K562 (cell line): ENCODE results near the gene CHMP4B. TPM values are rescaled to one million over a fixed set of nuclear protein-coding genes. Genes with fewer than 3 reads are reported as not detected.

Source experiments
- ATAC-seq: fragments of 200-7000 bp; cut with Tn5 transposase; 3 replicates; pipeline ENCODE4 v1.9.1; 2020; ENCODE audit warnings: moderate library complexity
- BruUV-seq: library from RNA; stranded (reverse); fragments of 400-500 nt; replicated peaks from 2 replicates; lab custom pipeline; 2021; lab: Mats Ljungman, UMichigan
- CTCF ChIA-PET: fragments of 300-600 bp; formaldehyde crosslinking; extraction: SDS; loops from one replicate; lab custom pipeline; 2021; ENCODE audit warnings: low intra/inter-chr PET ratio; lab: Yijun Ruan, JAX
- POLR2A ChIA-PET: fragments of 300-600, 350-650 bp; sonication (Branson Sonifier 250); formaldehyde crosslinking; extraction: SDS; loops from one replicate; lab custom pipeline; 2021; ENCODE audit warnings: antibody characterized with exemption, inconsistent platforms; lab: Yijun Ruan, JAX
- DNase-seq, 4 experiments: peaks; one replicate each; pipeline versions ENCODE4 v3.0.0 to v3.0.0-alpha.2; 2011 to 2018; ENCODE audit warnings: low spot score in 3 of 4, mixed read lengths in 3 of 4; ENCODE audit errors: extremely low read depth in 1 of 4
- FAIRE-seq: peaks from 2 replicates; lab custom pipeline; 2011; peaks lifted over from hg19 to GRCh38; lab: Jason Lieb, UNC
- H2AFZ ChIP-seq: 2 replicates; pipeline ENCODE4 v1.6.0; 2011; ENCODE audit warnings: low read depth, low read length, control low read depth, inconsistent platforms
- H3K27ac ChIP-seq: fragments of 200-600 bp; 3 replicates; pipeline ENCODE4 v1.8.0; 2011; ENCODE audit warnings: low read depth, mild to moderate bottlenecking, control low read depth, inconsistent platforms, low read length, moderate library complexity, mixed read lengths; ENCODE audit errors: extremely low read depth
- H3K27me3 ChIP-seq, 2 experiments: fragments of 300-600 bp in 1 of 2; 2 replicates in 1 of 2; 3 replicates in 1 of 2; pipeline versions ENCODE4 v1.6.0 to v1.8.0; 2011; ENCODE audit warnings: inconsistent platforms in 2 of 2, low read length in 2 of 2, mild to moderate bottlenecking in 1 of 2, mixed read lengths in 1 of 2, moderate library complexity in 1 of 2; ENCODE audit not compliant: control insufficient read depth in 2 of 2, insufficient read depth in 2 of 2
- H3K36me3 ChIP-seq: fragments of 300-600 bp; 3 replicates; pipeline ENCODE4 v1.8.0; 2011; ENCODE audit warnings: mild to moderate bottlenecking, low read length, inconsistent platforms; ENCODE audit not compliant: control insufficient read depth, insufficient read depth
- H3K4me1 ChIP-seq, 2 experiments: fragments of 200-600 bp in 1 of 2; replicated peaks in 1 of 2; 2 replicates in 1 of 2; 3 replicates in 1 of 2; pipeline versions ENCODE4 v1.5.1 to v1.8.0; 2011; ENCODE audit warnings: inconsistent platforms in 2 of 2, low read length in 2 of 2, mild to moderate bottlenecking in 1 of 2, mixed read lengths in 1 of 2, moderate library complexity in 1 of 2; ENCODE audit not compliant: control insufficient read depth in 2 of 2, insufficient read depth in 2 of 2
- H3K4me2 ChIP-seq: 2 replicates; pipeline ENCODE4 v1.6.1; 2011; ENCODE audit warnings: low read length, control low read depth, inconsistent platforms, mixed read lengths; ENCODE audit not compliant: insufficient read depth
- H3K4me3 ChIP-seq: fragments of 200-600 bp; sonication (generic), shearing (Covaris generic); 2 replicates; pipeline ENCODE4 v1.5.1; 2016; ENCODE audit warnings: control low read depth, inconsistent platforms
- H3K79me2 ChIP-seq: fragments of 200-600 bp; 3 replicates; pipeline ENCODE4 v1.8.0; 2011; ENCODE audit warnings: low read length, inconsistent platforms; ENCODE audit not compliant: control insufficient read depth, insufficient read depth
- H3K9ac ChIP-seq, 2 experiments: 2 replicates each; pipeline versions ENCODE4 v1.6.0 to v1.6.1; 2011; ENCODE audit warnings: low read depth in 2 of 2, low read length in 2 of 2, control low read depth in 1 of 2, inconsistent platforms in 1 of 2, mild to moderate bottlenecking in 1 of 2, mixed read lengths in 1 of 2; ENCODE audit not compliant: insufficient read depth in 1 of 2
- H3K9me1 ChIP-seq: one replicate; pipeline ENCODE4 v1.6.0; 2011; ENCODE audit warnings: inconsistent platforms, mild to moderate bottlenecking, low read length, moderate library complexity; ENCODE audit not compliant: control insufficient read depth, insufficient read depth
- H3K9me3 ChIP-seq: replicated peaks from 2 replicates; pipeline ENCODE4 v1.5.1; 2011; ENCODE audit warnings: low read depth, low read length, inconsistent platforms; ENCODE audit not compliant: control insufficient read depth, insufficient read depth
- H4K20me1 ChIP-seq: replicated peaks from 2 replicates; pipeline ENCODE4 v1.6.1; 2011; ENCODE audit warnings: low read length, inconsistent platforms, mixed read lengths; ENCODE audit not compliant: control insufficient read depth, insufficient read depth
- ARID3B ChIP-seq: fragments of 250-450 bp; sonication (Bioruptor Pico); IDR thresholded peaks from 2 replicates; pipeline ENCODE4 v1.4.0; 2020; ENCODE audit warnings: borderline replicate concordance
- CREB1 ChIP-seq, 2 experiments: sonication (generic) in 1 of 2; formaldehyde crosslinking in 1 of 2; IDR thresholded peaks; 2 replicates each; pipeline versions ENCODE4 v1.6.1 to v1.8.0; 2012 to 2022; ENCODE audit warnings: inconsistent platforms in 1 of 2, mild to moderate bottlenecking in 1 of 2, missing genetic modification reagents in 1 of 2, moderate library complexity in 1 of 2
- E4F1 ChIP-seq: fragments of 250-450 bp; sonication (Bioruptor Pico); IDR thresholded peaks from 2 replicates; pipeline ENCODE4 v1.5.0; 2021; ENCODE audit warnings: mild to moderate bottlenecking, borderline replicate concordance
- ZNF347 ChIP-seq: fragments of 450-650 bp; formaldehyde crosslinking; IDR thresholded peaks from 2 replicates; pipeline ENCODE4 v1.4.0; 2020; ENCODE audit warnings: low read depth, mild to moderate bottlenecking, moderate library complexity
- in situ Hi-C: fragments of 300-500 bp; cut with MboI; formaldehyde crosslinking; loops from 4 replicates; pipeline ENCODE4 v1.15.0; 2018; ENCODE audit warnings: inconsistent platforms, mixed read lengths
- intact Hi-C: fragments of 100-400 bp; cut with micrococcal nuclease; formaldehyde crosslinking; loops from 2 replicates; pipeline ENCODE4 v1.14.2; 2022
- polyA plus RNA-seq, 8 experiments: library from polyadenylated mRNA; depleted of rRNA in 4 of 8; stranded (reverse) in 5 of 8; unstranded in 3 of 8; fragments of >200 nt; fragmentation: Nextera tagmentation in 2 of 8; fragmentation: Illumina TruSeq in 1 of 8; extraction: Ambion mirVana in 2 of 8; extraction: Trizol in 1 of 8; gene quantifications; 2 replicates each; pipeline versions ENCODE4 v1.2.1 to v1.2.3, GENCODE V29; 2011 to 2014; ENCODE audit warnings: inconsistent platforms in 1 of 8, missing spikeins in 1 of 8
- total RNA-seq, 7 experiments: library from RNA; depleted of rRNA in 6 of 7; stranded (reverse); fragments of >200 nt in 6 of 7; fragmentation: Illumina TruSeq in 2 of 7; extraction: Trizol in 2 of 7; gene quantifications; 2 replicates each; pipeline versions ENCODE4 v1.2.1 to v1.2.3, GENCODE V29; 2011 to 2021; ENCODE audit warnings: low replicate concordance in 1 of 7

CHMP4B gene
- total and polyA plus RNA-seq, 9 of the 15 experiments (the other 6 are each of a cell fraction or from before 2014, with no cell fraction given), result 1.8 to 64.7 (median 31.8) TPM

- H3K4me2 ChIP-seq, result no peak overlapping the region
- no peak overlapping the region for H3K9ac ChIP-seq
- no peak overlapping the region for H3K27ac ChIP-seq
- DNase-seq (no peak), FAIRE-seq (no peak), ATAC-seq (no peak)
- ChIA-PET CTCF (no interaction called here), POLR2A (interaction anchor here (1.4 kb wide), 1 partner anchor 14 kb away, joined by 3 read pairs; no protein-coding TSS in a partner anchor)
- peaks cover 19 to 45% of the 10 kb centered on the region in 2 experiments for H3K27me3 ChIP-seq
- no peaks in the 10 kb centered on the region for H3K9me1 ChIP-seq
- no peaks in the 10 kb centered on the region for H3K36me3 ChIP-seq
- no peak overlapping the region for H3K4me3 ChIP-seq
- no peaks in the 10 kb centered on the region for H3K4me1 ChIP-seq
- H4K20me1 ChIP-seq, result 0 out of 2 replicates have a peak, but pooled peaks cover 2% of the 10 kb centered on the region
- in situ Hi-C loops, result no loop called here
- H3K79me2 ChIP-seq, result no peaks in the 10 kb centered on the region
- H2AFZ ChIP-seq, result no peak overlapping the region
- TF ChIP-seq CREB1 (IDR thresholded peaks at IDR 0.05), result no peak
- TF ChIP-seq CREB1 (CRISPR knock-in tag; IDR thresholded peaks at IDR 0.05), result no peak
- TF ChIP-seq E4F1 (CRISPR knock-in tag), result no peak
- no peak for TF ChIP-seq ZNF347
- TF ChIP-seq ARID3B (CRISPR knock-in tag), result no peak
- H3K9me3 ChIP-seq, result no peaks in the 10 kb centered on the region; the same call in 1 of the 2 replicates
- intact Hi-C loops, result no loop called here
- no TSS peak for BruUV-seq
Measured at GRCh38 chr20:33889312-33889711, 78.2 kb downstream of the CHMP4B start.
